Transverse colon (tissue), 4 donors: Measurements from ENCODE around the gene IGFLR1. TPM values are rescaled to one million over a fixed set of nuclear protein-coding genes. Genes with fewer than 3 reads are reported as not detected.

ENCODE experiments used
- DNase-seq: peaks from one replicate; pipeline ENCODE4 v3.0.0-alpha.2; 2019
- H3K27ac ChIP-seq, 4 donors: fragments of 200-600 bp; sonication (generic); 2 replicates each; pipeline ENCODE4 v1.5.1; 2016 to 2018; ENCODE audit warnings: inconsistent platforms in 4 of 4
- H3K27me3 ChIP-seq: fragments of 200-600 bp; sonication (generic); 2 replicates; pipeline ENCODE4 v1.5.1; 2017; ENCODE audit warnings: inconsistent platforms
- H3K36me3 ChIP-seq, 4 donors: fragments of 200-600 bp; sonication (generic); 2 replicates each; pipeline ENCODE4 v1.5.1; 2017 to 2019; ENCODE audit warnings: inconsistent platforms in 4 of 4
- H3K4me1 ChIP-seq, 4 donors: fragments of 200-600 bp; sonication (generic); 2 replicates each; pipeline ENCODE4 v1.5.1; 2017 to 2020; ENCODE audit warnings: inconsistent platforms in 4 of 4
- H3K4me3 ChIP-seq, 4 donors: fragments of 200-600 bp; sonication (generic); 1 replicate in 1 of 4; 2 replicates in 3 of 4; pipeline versions ENCODE4 v1.5.1 to v1.6.1; 2017 to 2019; ENCODE audit warnings: inconsistent platforms in 4 of 4
- H3K9me3 ChIP-seq, 2 donors: fragments of 200-600 bp; sonication (generic); 2 replicates each; pipeline ENCODE4 v1.5.1; 2017 to 2019; ENCODE audit warnings: inconsistent platforms in 2 of 2
- CTCF ChIP-seq, 5 experiments: fragments of 200-600 bp in 3 of 5; fragments of 450-650 bp in 2 of 5; sonication (generic) in 3 of 5; IDR thresholded peaks; 1 replicate in 2 of 5; 2 replicates in 3 of 5; pipeline ENCODE4 v1.5.1; 2016 to 2017; ENCODE audit warnings: antibody characterized with exemption in 5 of 5, inconsistent platforms in 3 of 5, mild to moderate bottlenecking in 2 of 5, moderate library complexity in 1 of 5
- EP300 ChIP-seq: sonication (generic); formaldehyde crosslinking; IDR thresholded peaks from one replicate; pipeline ENCODE4 v1.6.1; 2017; ENCODE audit warnings: antibody characterized with exemption, low read depth
- POLR2A ChIP-seq: fragments of 450-650 bp; IDR thresholded peaks from one replicate; pipeline ENCODE4 v1.6.1; 2016; ENCODE audit warnings: antibody characterized with exemption, mild to moderate bottlenecking, moderate library complexity
- POLR2AphosphoS5 ChIP-seq, 3 donors: sonication (generic); formaldehyde crosslinking; IDR thresholded peaks; one replicate each; pipeline ENCODE4 v1.6.1; 2016; ENCODE audit warnings: antibody characterized with exemption in 3 of 3
- WGBS, 2 donors: methylation state at CpG; one replicate each; pipeline ENCODE4 v1.1.5; 2018; ENCODE audit warnings: low coverage in 1 of 2; 5-methylcytosine and 5-hydroxymethylcytosine counted together
- in situ Hi-C, 4 donors: fragments of 200-750 bp; cut with MboI; loops; one replicate each; pipeline versions ENCODE4 v1.15.0 to v1.15.1; 2017; ENCODE audit warnings: low sequenced_read_pairs in 3 of 4, low pct_ligation_motif_present in 1 of 4, low pct_unique_long_range_greater_than_20kb in 1 of 4
- intact Hi-C: fragments of 100-400 bp; cut with DNase I; formaldehyde crosslinking; loops from one replicate; pipeline ENCODE4 v1.15.1; 2023; ENCODE audit warnings: low total_unique reads
- total RNA-seq, 4 donors: library from RNA; depleted of rRNA; stranded (reverse); fragments of >200 nt; gene quantifications; one replicate each; pipeline ENCODE4 v1.1.0, GENCODE V29; 2016

Gene IGFLR1
- total RNA-seq, 4 donors from 2014 or later, result 0.40 to 7.3 (median 6.0) TPM

DNA sequence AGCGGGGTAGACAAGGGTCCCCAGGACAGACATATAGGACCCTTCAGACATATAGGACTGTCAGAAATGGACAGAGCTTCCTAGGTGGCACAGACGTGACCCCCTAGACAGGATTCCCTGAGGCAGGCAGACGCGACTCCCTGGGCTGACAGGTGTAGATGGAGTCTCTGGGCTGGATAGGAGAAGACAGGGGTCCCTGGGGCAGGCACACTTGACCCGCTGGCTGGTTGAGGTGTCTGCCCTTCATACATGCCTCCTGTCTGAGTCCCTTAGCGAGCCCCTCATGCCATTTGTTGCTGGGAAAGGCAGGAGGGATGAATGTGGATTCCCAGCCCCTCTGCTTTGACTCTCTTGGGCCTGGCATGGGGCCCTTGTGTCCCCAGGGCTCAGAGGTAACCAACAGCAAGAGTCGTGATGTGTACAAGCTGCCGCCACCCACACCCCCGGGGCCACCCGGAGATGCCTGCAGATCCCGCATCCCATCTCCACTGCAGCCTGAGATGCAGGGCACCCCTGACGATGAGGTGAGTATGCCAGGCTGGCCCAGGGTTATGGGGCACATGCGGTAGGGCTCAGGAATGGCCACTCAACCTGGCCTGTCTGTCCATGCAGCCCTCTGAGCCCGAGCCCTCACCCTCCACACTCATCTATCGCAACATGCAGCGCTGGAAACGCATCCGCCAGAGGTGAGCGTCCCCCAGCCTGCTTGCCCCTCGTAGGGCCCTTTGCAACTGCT is 11.6 kb upstream of the IGFLR1 start:
- in situ Hi-C loops, result no loop called here
- WGBS, 2 donors, result 87 to 100% methylated on average over 1 to 20 of the region's 20 CpGs
- intact Hi-C loops, result no loop called here
- Histone ChIP-seq H3K4me3 (no peak overlapping the region), H3K4me1 (peaks cover 18 to 48% (median 44%) of the 10 kb centered on the region in 4 donors), H3K36me3 (peaks cover 0 to 14% (median 3%) of the 10 kb centered on the region in 4 donors), H3K27me3 (peaks cover 3% of the 10 kb centered on the region), H3K9me3 (no peaks in the 10 kb centered on the region), H3K27ac (peak overlapping the region; percentile 96 to 99 (median 97))
- peak; percentile 9 for DNase-seq
- TF ChIP-seq POLR2A, result no peak
- TF ChIP-seq EP300, result no peak
- no peak for TF ChIP-seq POLR2AphosphoS5 (IDR thresholded peaks at IDR 0.05)
- no peak for TF ChIP-seq CTCF (IDR thresholded peaks at IDR 0.05)

GRCh38 chr19:35752746-35753350 is 10.6 kb upstream of the IGFLR1 start:
- Histone ChIP-seq H3K27ac (peak overlapping the region in 1 of 4 donors; percentile 99), H3K36me3 (peaks cover 0 to 14% (median 3%) of the 10 kb centered on the region in 4 donors), H3K4me1 (peaks cover 17 to 48% (median 44%) of the 10 kb centered on the region in 4 donors), H3K4me3 (no peak overlapping the region), H3K27me3 (peaks cover 3% of the 10 kb centered on the region), H3K9me3 (no peaks in the 10 kb centered on the region)
- DNase-seq, result peak; percentile 7
- intact Hi-C loops, result no loop called here
- TF ChIP-seq EP300 (no peak), POLR2A (no peak), POLR2AphosphoS5 (IDR thresholded peaks at IDR 0.05) (no peak), CTCF (IDR thresholded peaks at IDR 0.05) (no peak)
- WGBS, 2 donors, result 95% methylated on average over 20 of the region's 20 CpGs; no CpG with 5 or more reads in 1 of the 2 donors
- in situ Hi-C loops, result no loop called here

GRCh38 chr19:35751839-35752745 is 9.8 kb upstream of the IGFLR1 start:
- Histone ChIP-seq H3K4me3 (no peak overlapping the region), H3K27me3 (peaks cover 3% of the 10 kb centered on the region), H3K36me3 (peaks cover 0 to 14% (median 3%) of the 10 kb centered on the region in 4 donors), H3K4me1 (peaks cover 19 to 45% (median 41%) of the 10 kb centered on the region in 4 donors), H3K9me3 (no peaks in the 10 kb centered on the region), H3K27ac (peak overlapping the region in 1 of 4 donors; percentile 32)
- intact Hi-C loops, result no loop called here
- TF ChIP-seq EP300 (no peak), POLR2A (no peak), CTCF (IDR thresholded peaks at IDR 0.05) (no peak), POLR2AphosphoS5 (IDR thresholded peaks at IDR 0.05) (no peak)
- peak; percentile 8 for DNase-seq
- WGBS, 2 donors, result 85 to 100% methylated on average over 1 to 14 of the region's 14 CpGs
- in situ Hi-C loops, result no loop called here

GRCh38 chr19:35750167-35750566 is 7.9 kb upstream of the IGFLR1 start:
- Histone ChIP-seq H3K36me3 (peaks cover 0 to 14% (median 3%) of the 10 kb centered on the region in 4 donors), H3K27ac (no peak overlapping the region), H3K4me1 (peaks cover 19 to 38% (median 32%) of the 10 kb centered on the region in 4 donors), H3K4me3 (no peak overlapping the region), H3K9me3 (no peaks in the 10 kb centered on the region), H3K27me3 (no peaks in the 10 kb centered on the region)
- intact Hi-C loops, result no loop called here
- no peak for DNase-seq
- WGBS, 2 donors, result 89 to 90% methylated on average over 2 to 5 of the region's 5 CpGs
- in situ Hi-C loops, result no loop called here
- TF ChIP-seq POLR2A, result no peak
- no peak for TF ChIP-seq EP300
- no peak for TF ChIP-seq CTCF (IDR thresholded peaks at IDR 0.05)
